GM19463 (cell line): ENCODE data around the gene CFAP299.
"Not testable (repeated sequence)": the region's sequence is repeated elsewhere in the genome, so short reads cannot be mapped to it uniquely, and the experiment has no call there.

Source experiments
- ATAC-seq: cut with Tn5 transposase; IDR thresholded peaks from one replicate; pipeline ENCODE4 v1.9.1; 2021; ENCODE audit warnings: mild to moderate bottlenecking, moderate library complexity; ENCODE audit not compliant: unreplicated experiment

Gene CFAP299

GRCh38 chr4:80586716-80587115, 251.2 kb downstream of the CFAP299 start:
- ATAC-seq, result no peak

- no peak for ATAC-seq
Observed at GRCh38 chr4:80587871-80588385, 252.4 kb downstream of the CFAP299 start.

- no peak for ATAC-seq
Observed at GRCh38 chr4:80592950-80593349, 257.4 kb downstream of the CFAP299 start.

GRCh38 chr4:80594701-80595100, 259.2 kb downstream of the CFAP299 start:
- no peak for ATAC-seq

- ATAC-seq, result no peak
Observed at GRCh38 chr4:80608281-80608980, 272.9 kb downstream of the CFAP299 start.

GRCh38 chr4:80610199-80610598, 274.7 kb downstream of the CFAP299 start:
- no peak for ATAC-seq

- ATAC-seq, result peak; percentile 85
Observed at GRCh38 chr4:80610845-80611677, 275.5 kb downstream of the CFAP299 start.

- peak; percentile 3 for ATAC-seq
Observed at GRCh38 chr4:80611678-80611979, 276.1 kb downstream of the CFAP299 start.

- ATAC-seq, result no peak
Observed at GRCh38 chr4:80613470-80613869, 277.9 kb downstream of the CFAP299 start.

GRCh38 chr4:80614319-80614718, 278.8 kb downstream of the CFAP299 start:
- ATAC-seq, result no peak

GRCh38 chr4:80615099-80615498, 279.6 kb downstream of the CFAP299 start:
- ATAC-seq, result no peak

- no peak for ATAC-seq
Observed at GRCh38 chr4:80619070-80619674, 283.6 kb downstream of the CFAP299 start.

GRCh38 chr4:80631861-80632260, 296.3 kb downstream of the CFAP299 start:
- ATAC-seq, result no peak

GRCh38 chr4:80637190-80637589, 301.7 kb downstream of the CFAP299 start:
- no peak for ATAC-seq

- ATAC-seq, result no peak
Observed at GRCh38 chr4:80646061-80646460, 310.5 kb downstream of the CFAP299 start.

- ATAC-seq, result no peak
Observed at GRCh38 chr4:80655662-80656061, 320.1 kb downstream of the CFAP299 start.

- ATAC-seq, result not testable (repeated sequence)
Observed at GRCh38 chr4:80670118-80670517, 334.6 kb downstream of the CFAP299 start.

GRCh38 chr4:80678413-80678812, 342.9 kb downstream of the CFAP299 start:
- ATAC-seq, result no peak

- no peak for ATAC-seq
Observed at GRCh38 chr4:80680934-80681333, 345.4 kb downstream of the CFAP299 start.

- ATAC-seq, result no peak
Observed at GRCh38 chr4:80685214-80685613, 349.7 kb downstream of the CFAP299 start.

GRCh38 chr4:80687736-80688135, 352.2 kb downstream of the CFAP299 start:
- ATAC-seq, result not testable (repeated sequence)

GRCh38 chr4:80694171-80694570, 358.6 kb downstream of the CFAP299 start:
- ATAC-seq, result no peak
